SU-DHL-6 (cell line): Measurements from ENCODE around the gene EPHB1.

ENCODE experiments used
- H2AFZ ChIP-seq: fragments of 200-600 bp; sonication (generic); 2 replicates; pipeline ENCODE4 v1.6.1; 2014; ENCODE audit warnings: low read depth, mild to moderate bottlenecking, moderate library complexity, mixed read lengths, antibody characterized with exemption, low read length; ENCODE audit not compliant: severe bottlenecking
- H3F3A ChIP-seq: fragments of 200-600 bp; shearing (Covaris generic); 2 replicates; pipeline ENCODE4 v1.6.0; 2016; ENCODE audit warnings: antibody characterized with exemption, mild to moderate bottlenecking; ENCODE audit not compliant: insufficient read depth
- H3K27ac ChIP-seq: fragments of 200-600 bp; sonication (generic); 2 replicates; pipeline ENCODE4 v1.5.1; 2016; ENCODE audit warnings: low read depth, mild to moderate bottlenecking, low read length, moderate library complexity, mixed read lengths
- H3K27me3 ChIP-seq: fragments of 200-600 bp; sonication (generic), shearing (Covaris generic); 2 replicates; pipeline ENCODE4 v1.6.0; 2014; ENCODE audit warnings: mild to moderate bottlenecking, low read length
- H3K36me3 ChIP-seq: fragments of 200-600 bp; sonication (generic); 2 replicates; pipeline ENCODE4 v1.6.1; 2014; ENCODE audit warnings: mild to moderate bottlenecking, low read length, mixed read lengths
- H3K4me2 ChIP-seq: fragments of 300-600, 200-600 bp; shearing (Covaris generic), sonication (generic); 2 replicates; pipeline ENCODE4 v1.6.0; 2014; ENCODE audit warnings: low read length, low read depth, mild to moderate bottlenecking; ENCODE audit not compliant: poor library complexity, severe bottlenecking
- H3K4me3 ChIP-seq: fragments of 200-600 bp; sonication (generic); 2 replicates; pipeline ENCODE4 v1.5.1; 2014; ENCODE audit warnings: antibody characterized with exemption, low read length, mild to moderate bottlenecking, mixed read lengths; ENCODE audit not compliant: insufficient read depth, poor library complexity, severe bottlenecking
- H3K79me2 ChIP-seq: fragments of 200-600 bp; sonication (generic); 2 replicates; pipeline ENCODE4 v1.6.1; 2014; ENCODE audit warnings: mild to moderate bottlenecking, low read length, moderate library complexity; ENCODE audit not compliant: insufficient read depth
- H3K9ac ChIP-seq: fragments of 200-600 bp; sonication (generic); 2 replicates; pipeline ENCODE4 v1.7.0; 2014; ENCODE audit warnings: mild to moderate bottlenecking, low read length
- H3K9me2 ChIP-seq: fragments of 200-600 bp; sonication (generic); replicated peaks from 2 replicates; pipeline ENCODE4 v1.6.1; 2014; ENCODE audit warnings: low read length; ENCODE audit not compliant: insufficient read depth
- H3K9me3 ChIP-seq: fragments of 200-600 bp; sonication (generic); 2 replicates; pipeline ENCODE4 v1.6.1; 2014; ENCODE audit warnings: low read length, mixed read lengths; ENCODE audit not compliant: insufficient read depth
- H4K20me1 ChIP-seq: fragments of 200-600 bp; sonication (generic); 2 replicates; pipeline ENCODE4 v1.6.1; 2014; ENCODE audit warnings: low read depth, mild to moderate bottlenecking, antibody characterized with exemption, low read length, moderate library complexity, mixed read lengths
- EZH2phosphoT487 ChIP-seq: fragments of 200-600 bp; sonication (generic), shearing (Covaris generic); conservative IDR thresholded peaks from 2 replicates; pipeline ENCODE4 v1.6.1; 2018; ENCODE audit warnings: mild to moderate bottlenecking, antibody characterized with exemption, low read length, moderate library complexity, mixed read lengths
- TF ChIP-seq, protein P1 (sequence below): fragments of 200-600 bp; sonication (generic); IDR thresholded peaks from one replicate; pipeline ENCODE4 v1.5.1; 2017; ENCODE audit warnings: antibody characterized with exemption, mild to moderate bottlenecking, low read length, moderate library complexity; ENCODE audit not compliant: insufficient read depth, poor library complexity, severe bottlenecking

EPHB1 gene

DNA sequence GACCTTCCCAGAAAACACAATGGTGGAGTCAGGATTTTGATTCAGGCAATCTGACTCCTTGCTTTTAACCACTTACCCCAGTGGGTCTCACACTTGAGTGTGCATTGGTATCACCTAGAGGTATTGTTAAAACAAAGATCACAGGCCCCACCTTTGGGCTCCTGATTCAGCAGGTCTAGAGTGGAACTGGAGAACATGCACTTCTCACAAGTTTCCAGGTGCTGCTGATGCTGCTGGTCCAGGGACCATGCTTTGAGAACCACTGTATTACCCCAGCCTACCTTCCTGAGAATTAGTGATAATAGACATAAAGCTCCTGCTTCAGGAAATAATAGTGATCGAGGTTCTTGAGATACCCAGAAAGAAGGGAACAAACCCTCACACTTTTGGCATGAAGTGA is 466.9 kb downstream of the EPHB1 start:
- Histone ChIP-seq H3K4me2 (no peak overlapping the region), H3F3A (no peaks in the 10 kb centered on the region), H3K9me3 (no peaks in the 10 kb centered on the region), H2AFZ (no peak overlapping the region), H3K79me2 (no peaks in the 10 kb centered on the region), H3K27me3 (no peaks in the 10 kb centered on the region), H3K9me2 (no peaks in the 10 kb centered on the region), H4K20me1 (no peaks in the 10 kb centered on the region), H3K9ac (no peak overlapping the region), H3K36me3 (no peaks in the 10 kb centered on the region), H3K4me3 (no peak overlapping the region), H3K27ac (no peak overlapping the region)
- TF ChIP-seq EZH2phosphoT487: no peak
- TF ChIP-seq, protein P1, sequence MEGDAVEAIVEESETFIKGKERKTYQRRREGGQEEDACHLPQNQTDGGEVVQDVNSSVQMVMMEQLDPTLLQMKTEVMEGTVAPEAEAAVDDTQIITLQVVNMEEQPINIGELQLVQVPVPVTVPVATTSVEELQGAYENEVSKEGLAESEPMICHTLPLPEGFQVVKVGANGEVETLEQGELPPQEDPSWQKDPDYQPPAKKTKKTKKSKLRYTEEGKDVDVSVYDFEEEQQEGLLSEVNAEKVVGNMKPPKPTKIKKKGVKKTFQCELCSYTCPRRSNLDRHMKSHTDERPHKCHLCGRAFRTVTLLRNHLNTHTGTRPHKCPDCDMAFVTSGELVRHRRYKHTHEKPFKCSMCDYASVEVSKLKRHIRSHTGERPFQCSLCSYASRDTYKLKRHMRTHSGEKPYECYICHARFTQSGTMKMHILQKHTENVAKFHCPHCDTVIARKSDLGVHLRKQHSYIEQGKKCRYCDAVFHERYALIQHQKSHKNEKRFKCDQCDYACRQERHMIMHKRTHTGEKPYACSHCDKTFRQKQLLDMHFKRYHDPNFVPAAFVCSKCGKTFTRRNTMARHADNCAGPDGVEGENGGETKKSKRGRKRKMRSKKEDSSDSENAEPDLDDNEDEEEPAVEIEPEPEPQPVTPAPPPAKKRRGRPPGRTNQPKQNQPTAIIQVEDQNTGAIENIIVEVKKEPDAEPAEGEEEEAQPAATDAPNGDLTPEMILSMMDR: no peak

DNA sequence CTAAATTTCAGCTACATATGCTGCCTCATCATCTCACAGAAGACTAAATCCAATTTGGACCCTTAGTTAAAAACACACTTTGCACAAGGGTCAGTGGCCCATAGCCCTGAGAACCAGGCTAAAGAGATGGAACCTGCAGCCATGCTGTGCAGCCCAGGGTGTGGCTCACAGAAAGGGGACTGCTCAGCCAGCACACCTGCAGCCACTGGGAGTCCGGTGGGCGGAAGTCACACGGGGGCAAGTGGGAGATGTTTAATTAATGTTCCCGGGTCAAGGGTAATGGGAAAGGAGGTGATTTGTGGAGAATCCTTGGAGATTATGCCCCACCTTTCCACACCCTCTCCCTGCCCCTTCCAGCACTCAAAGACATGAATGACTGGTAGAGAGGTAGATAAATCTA is 467.4 kb downstream of the EPHB1 start:
- Histone ChIP-seq H3K4me3 (no peak overlapping the region), H3K9ac (no peak overlapping the region), H3K27me3 (no peaks in the 10 kb centered on the region), H3F3A (no peaks in the 10 kb centered on the region), H2AFZ (no peak overlapping the region), H3K4me2 (no peak overlapping the region), H3K9me2 (no peaks in the 10 kb centered on the region), H4K20me1 (no peaks in the 10 kb centered on the region), H3K79me2 (no peaks in the 10 kb centered on the region), H3K27ac (no peak overlapping the region), H3K9me3 (no peaks in the 10 kb centered on the region), H3K36me3 (no peaks in the 10 kb centered on the region)
- no peak for TF ChIP-seq EZH2phosphoT487
- TF ChIP-seq, protein P1: no peak

DNA sequence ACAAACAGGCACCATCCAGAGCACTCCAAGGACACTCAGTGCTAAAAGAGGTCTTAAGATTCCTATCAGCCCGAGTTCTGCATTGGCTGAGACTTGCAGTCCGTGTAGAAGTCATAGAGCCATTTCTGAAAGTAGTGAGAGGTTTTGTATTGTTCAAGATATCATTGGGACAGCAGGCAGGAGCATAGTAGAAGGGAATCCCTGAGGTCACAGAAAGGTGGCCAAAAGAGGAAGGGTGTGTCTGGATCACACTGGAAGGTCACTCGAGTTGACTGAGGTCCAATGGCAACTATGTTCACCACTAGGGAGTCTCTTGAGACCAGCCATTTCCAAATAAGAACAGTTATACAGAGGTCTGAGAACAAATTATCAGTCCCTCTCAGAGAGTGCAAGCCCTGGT is 468.3 kb downstream of the EPHB1 start:
- Histone ChIP-seq H3K27me3 (no peaks in the 10 kb centered on the region), H3K9me3 (no peaks in the 10 kb centered on the region), H3K9me2 (no peaks in the 10 kb centered on the region), H4K20me1 (no peaks in the 10 kb centered on the region), H3K27ac (no peak overlapping the region), H2AFZ (no peak overlapping the region), H3F3A (no peaks in the 10 kb centered on the region), H3K4me2 (no peak overlapping the region), H3K4me3 (no peak overlapping the region), H3K79me2 (no peaks in the 10 kb centered on the region), H3K9ac (no peak overlapping the region), H3K36me3 (no peaks in the 10 kb centered on the region)
- no peak for TF ChIP-seq EZH2phosphoT487
- TF ChIP-seq, protein P1: no peak
